ENCODE data around the gene ETV2. TPM values are rescaled to one million over a fixed set of nuclear protein-coding genes. Genes with fewer than 3 reads are reported as not detected.

Gene ETV2
- total RNA-seq, 1 experiment from 2014 or later: 0.73 TPM

DNA sequence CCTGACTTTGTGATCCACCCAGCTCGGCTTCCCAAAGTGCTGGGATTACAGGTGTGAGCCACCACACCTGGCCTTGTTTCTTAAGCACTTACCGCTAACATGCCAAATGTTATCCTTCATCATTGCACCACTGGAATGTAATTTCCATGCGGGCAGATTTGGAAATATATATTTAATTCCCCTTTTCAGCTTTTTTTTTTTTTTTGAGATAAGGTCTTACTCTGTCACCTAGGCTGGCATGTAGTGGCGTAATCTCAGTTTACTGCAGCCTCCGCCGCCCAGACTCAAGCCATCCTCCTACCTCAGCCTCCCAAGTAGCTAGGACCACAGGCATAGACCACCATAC, 20.4 kb downstream of the ETV2 start:
- Histone ChIP-seq H3K36me3 (ENCODE audit: insufficient read depth, low read length, poor library complexity, severe bottlenecking) (peaks cover 17% of the 10 kb centered on the region), H3K27ac (ENCODE audit: low read depth, low read length, poor library complexity, severe bottlenecking) (no peak overlapping the region), H3K4me3 (ENCODE audit: low read depth, low read length, poor library complexity, severe bottlenecking) (no peak overlapping the region), H3K9me3 (ENCODE audit: low read depth, low read length, poor library complexity, severe bottlenecking) (no peaks in the 10 kb centered on the region), H3K27me3 (replicated peaks; ENCODE audit: insufficient read depth, low read depth, low read length, poor library complexity) (no peaks in the 10 kb centered on the region), H3K4me1 (ENCODE audit: insufficient read depth, low read length, poor library complexity, severe bottlenecking) (no peaks in the 10 kb centered on the region)
- intact Hi-C loops (cut with micrococcal nuclease; ENCODE audit: unreplicated experiment): no loop called here
- TF ChIP-seq CTCF (conservative IDR thresholded peaks at IDR 0.05; ENCODE audit: low read depth, low read length) (no peak), EZH2 (IDR thresholded peaks at IDR 0.05; ENCODE audit: borderline replicate concordance, low read depth, low read length, poor library complexity, severe bottlenecking) (no peak)
- POLR2A ChIA-PET (ENCODE audit: low non-redundant PET): no interaction called here
- CTCF ChIA-PET: no interaction called here
- DNase-seq (ENCODE audit: low spot score): no peak
- no TSS peak for BruUV-seq (replicated peaks)

- Histone ChIP-seq H3K9me3 (ENCODE audit: low read depth, low read length, poor library complexity, severe bottlenecking) (no peaks in the 10 kb centered on the region), H3K36me3 (ENCODE audit: insufficient read depth, low read length, poor library complexity, severe bottlenecking) (no peaks in the 10 kb centered on the region), H3K4me3 (ENCODE audit: low read depth, low read length, poor library complexity, severe bottlenecking) (no peak overlapping the region), H3K4me1 (ENCODE audit: insufficient read depth, low read length, poor library complexity, severe bottlenecking) (no peaks in the 10 kb centered on the region), H3K27me3 (replicated peaks; ENCODE audit: insufficient read depth, low read depth, low read length, poor library complexity) (peaks cover 1% of the 10 kb centered on the region), H3K27ac (ENCODE audit: low read depth, low read length, poor library complexity, severe bottlenecking) (no peak overlapping the region)
- POLR2A ChIA-PET (ENCODE audit: low non-redundant PET): interaction anchor here (0.6 kb wide), 1 partner anchor 8 kb away, joined by 6 read pairs; no protein-coding TSS in a partner anchor
- no TSS peak for BruUV-seq (replicated peaks)
- no peak for DNase-seq (ENCODE audit: low spot score)
- CTCF ChIA-PET: no interaction called here
- no peak for TF ChIP-seq CTCF (conservative IDR thresholded peaks at IDR 0.05; ENCODE audit: low read depth, low read length)
- TF ChIP-seq EZH2 (IDR thresholded peaks at IDR 0.05; ENCODE audit: borderline replicate concordance, low read depth, low read length, poor library complexity, severe bottlenecking): no peak
- intact Hi-C loops (cut with micrococcal nuclease; ENCODE audit: unreplicated experiment): no loop called here
Measured at GRCh38 chr19:35663981-35664380, 22.4 kb downstream of the ETV2 start.

- TF ChIP-seq CTCF (conservative IDR thresholded peaks at IDR 0.05; ENCODE audit: low read depth, low read length) (no peak), EZH2 (IDR thresholded peaks at IDR 0.05; ENCODE audit: borderline replicate concordance, low read depth, low read length, poor library complexity, severe bottlenecking) (no peak)
- peaks cover 11% of the 10 kb centered on the region for H3K27me3 ChIP-seq (replicated peaks; ENCODE audit: insufficient read depth, low read depth, low read length, poor library complexity)
- BruUV-seq (replicated peaks): no TSS peak
- DNase-seq (ENCODE audit: low spot score): no peak
- no peak overlapping the region for H3K27ac ChIP-seq (ENCODE audit: low read depth, low read length, poor library complexity, severe bottlenecking)
- intact Hi-C loops (cut with micrococcal nuclease; ENCODE audit: unreplicated experiment): no loop called here
- ChIA-PET CTCF (no interaction called here), POLR2A (ENCODE audit: low non-redundant PET) (no interaction called here)
- no peaks in the 10 kb centered on the region for H3K36me3 ChIP-seq (ENCODE audit: insufficient read depth, low read length, poor library complexity, severe bottlenecking)
- no peak overlapping the region for H3K4me3 ChIP-seq (ENCODE audit: low read depth, low read length, poor library complexity, severe bottlenecking)
- no peaks in the 10 kb centered on the region for H3K4me1 ChIP-seq (ENCODE audit: insufficient read depth, low read length, poor library complexity, severe bottlenecking)
- H3K9me3 ChIP-seq (ENCODE audit: low read depth, low read length, poor library complexity, severe bottlenecking): no peaks in the 10 kb centered on the region
Measured at GRCh38 chr19:35665157-35665556, 23.6 kb downstream of the ETV2 start.
